Astrocyte of the cerebellum (primary cell): Measurements from ENCODE around the gene KSR1.

Experiments used
- DNase-seq: peaks from one replicate; pipeline ENCODE4 v3.0.0-alpha.2; 2011; ENCODE audit warnings: low read depth
- H3K4me3 ChIP-seq: 2 replicates; pipeline ENCODE4 v1.5.1; 2011; ENCODE audit warnings: mild to moderate bottlenecking, low read depth, low read length, moderate library complexity
- in situ Hi-C: cut with HindIII; loops from 2 replicates; pipeline ENCODE4 v1.10.0; 2017; ENCODE audit warnings: low sequenced_read_pairs
- TF ChIP-seq, protein P1 (sequence below): IDR thresholded peaks from 2 replicates; pipeline ENCODE4 v1.5.1; 2012; ENCODE audit warnings: low read length, low read depth, moderate library complexity, mild to moderate bottlenecking; ENCODE audit errors: missing control alignments

KSR1 gene

GRCh38 chr17:27512031-27512430, 55.8 kb downstream of the KSR1 start:
- TF ChIP-seq, protein P1, sequence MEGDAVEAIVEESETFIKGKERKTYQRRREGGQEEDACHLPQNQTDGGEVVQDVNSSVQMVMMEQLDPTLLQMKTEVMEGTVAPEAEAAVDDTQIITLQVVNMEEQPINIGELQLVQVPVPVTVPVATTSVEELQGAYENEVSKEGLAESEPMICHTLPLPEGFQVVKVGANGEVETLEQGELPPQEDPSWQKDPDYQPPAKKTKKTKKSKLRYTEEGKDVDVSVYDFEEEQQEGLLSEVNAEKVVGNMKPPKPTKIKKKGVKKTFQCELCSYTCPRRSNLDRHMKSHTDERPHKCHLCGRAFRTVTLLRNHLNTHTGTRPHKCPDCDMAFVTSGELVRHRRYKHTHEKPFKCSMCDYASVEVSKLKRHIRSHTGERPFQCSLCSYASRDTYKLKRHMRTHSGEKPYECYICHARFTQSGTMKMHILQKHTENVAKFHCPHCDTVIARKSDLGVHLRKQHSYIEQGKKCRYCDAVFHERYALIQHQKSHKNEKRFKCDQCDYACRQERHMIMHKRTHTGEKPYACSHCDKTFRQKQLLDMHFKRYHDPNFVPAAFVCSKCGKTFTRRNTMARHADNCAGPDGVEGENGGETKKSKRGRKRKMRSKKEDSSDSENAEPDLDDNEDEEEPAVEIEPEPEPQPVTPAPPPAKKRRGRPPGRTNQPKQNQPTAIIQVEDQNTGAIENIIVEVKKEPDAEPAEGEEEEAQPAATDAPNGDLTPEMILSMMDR: no peak
- DNase-seq: no peak
- no peak overlapping the region for H3K4me3 ChIP-seq
- in situ Hi-C loops: no loop called here

DNA sequence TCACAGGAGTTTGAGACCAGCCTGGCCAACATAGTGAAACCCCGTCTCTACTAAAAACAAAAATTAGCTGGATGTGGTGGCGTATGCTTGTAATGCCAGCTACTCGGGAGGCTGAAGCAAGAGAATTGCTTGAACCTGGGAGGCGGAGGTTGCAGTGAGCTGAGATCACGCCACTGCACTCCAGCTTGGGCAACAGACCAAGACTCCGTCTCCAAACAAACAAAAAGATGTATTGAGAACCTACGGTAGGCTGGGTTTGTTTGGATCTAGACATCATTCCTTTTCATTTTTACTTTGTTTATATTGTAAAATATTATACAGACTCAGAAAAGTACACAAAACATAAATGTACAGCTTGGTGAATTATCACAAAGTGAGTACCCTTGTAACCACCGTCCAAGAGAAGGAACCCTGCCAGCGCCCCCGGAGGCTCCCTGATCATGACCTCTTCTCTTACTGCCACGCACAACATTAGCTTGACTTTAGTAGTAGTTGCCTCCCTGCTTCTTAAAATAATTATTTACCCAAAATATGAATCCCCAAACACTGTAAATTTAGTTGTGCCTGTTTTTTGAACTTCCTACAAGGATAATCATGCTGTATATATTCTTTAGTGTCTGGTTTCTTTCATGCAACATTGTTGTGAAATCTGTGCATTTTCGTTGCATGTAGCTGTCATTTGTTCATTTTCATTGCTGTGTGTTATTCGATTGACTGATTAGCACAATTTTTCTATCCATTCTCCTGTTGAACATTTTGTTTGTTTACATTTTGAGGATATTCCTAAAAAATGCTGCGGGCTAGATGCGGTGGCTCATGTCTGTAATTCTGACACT, 56.5 kb downstream of the KSR1 start:
- DNase-seq: no peak
- in situ Hi-C loops: no loop called here
- TF ChIP-seq, protein P1: no peak
- no peak overlapping the region for H3K4me3 ChIP-seq

DNA sequence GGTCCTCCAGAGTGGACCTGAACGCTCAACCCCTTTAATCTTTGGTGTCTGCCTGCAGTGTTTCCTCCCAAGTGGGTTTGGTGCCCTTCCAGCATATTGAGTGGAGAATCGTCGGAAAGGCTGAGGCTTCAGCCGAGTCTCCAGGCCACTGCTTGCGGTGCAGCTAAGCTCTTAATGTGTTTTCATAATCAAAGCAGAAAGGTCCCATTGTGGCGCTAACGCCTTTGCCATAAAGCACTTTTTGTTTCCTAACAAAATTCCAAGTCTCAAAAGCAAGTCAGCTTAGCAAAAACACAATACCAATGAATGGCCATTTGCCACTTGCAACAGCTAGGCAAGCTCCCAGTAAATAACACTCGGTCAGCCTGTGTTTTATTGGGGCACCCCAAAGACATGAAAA, 57.6 kb downstream of the KSR1 start:
- H3K4me3 ChIP-seq: no peak overlapping the region
- no peak for DNase-seq
- TF ChIP-seq, protein P1: no peak
- in situ Hi-C loops: no loop called here

DNA sequence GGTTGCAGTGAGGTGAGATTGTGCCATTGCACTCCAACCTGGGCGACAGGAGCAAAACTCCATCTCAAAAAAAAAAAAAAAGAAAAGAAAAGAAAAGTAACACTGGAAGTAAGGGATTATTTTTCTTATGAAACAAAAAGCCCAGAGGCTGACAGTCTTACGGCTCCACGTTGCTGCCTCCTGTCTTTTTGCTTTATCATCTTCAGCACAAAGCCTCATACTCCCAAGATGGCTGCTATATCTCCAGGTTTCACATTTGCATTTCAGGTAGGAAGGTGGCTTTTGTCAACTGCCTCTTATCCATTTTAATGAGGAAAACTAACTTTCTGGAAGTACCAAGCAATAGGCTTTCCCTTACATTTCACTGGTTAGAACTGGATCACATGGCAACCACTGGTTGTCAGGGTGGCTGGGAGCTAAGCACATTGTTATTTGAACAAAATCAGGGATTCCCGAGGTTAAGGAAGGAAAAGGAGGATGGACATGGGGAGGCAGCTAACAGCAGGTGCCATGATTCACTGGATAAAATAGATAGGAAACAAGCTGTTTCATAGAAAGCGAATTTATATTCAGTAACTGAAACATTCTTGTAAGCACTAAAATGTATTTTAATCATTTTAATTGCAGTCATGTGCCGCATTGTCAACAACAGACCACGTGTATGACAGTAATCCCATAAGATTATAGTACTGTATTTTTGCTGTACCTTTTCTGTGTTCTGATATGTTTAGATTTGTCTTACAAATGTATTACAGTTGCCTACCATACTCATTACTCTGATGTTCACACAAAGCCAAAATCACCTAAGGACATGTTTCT, 58.6 kb downstream of the KSR1 start:
- H3K4me3 ChIP-seq: no peak overlapping the region
- TF ChIP-seq, protein P1: no peak
- DNase-seq: no peak
- in situ Hi-C loops: no loop called here

- DNase-seq: no peak
- no peak overlapping the region for H3K4me3 ChIP-seq
- in situ Hi-C loops: no loop called here
- TF ChIP-seq, protein P1: no peak
Observed at GRCh38 chr17:27518048-27518447, 61.8 kb downstream of the KSR1 start.

DNA sequence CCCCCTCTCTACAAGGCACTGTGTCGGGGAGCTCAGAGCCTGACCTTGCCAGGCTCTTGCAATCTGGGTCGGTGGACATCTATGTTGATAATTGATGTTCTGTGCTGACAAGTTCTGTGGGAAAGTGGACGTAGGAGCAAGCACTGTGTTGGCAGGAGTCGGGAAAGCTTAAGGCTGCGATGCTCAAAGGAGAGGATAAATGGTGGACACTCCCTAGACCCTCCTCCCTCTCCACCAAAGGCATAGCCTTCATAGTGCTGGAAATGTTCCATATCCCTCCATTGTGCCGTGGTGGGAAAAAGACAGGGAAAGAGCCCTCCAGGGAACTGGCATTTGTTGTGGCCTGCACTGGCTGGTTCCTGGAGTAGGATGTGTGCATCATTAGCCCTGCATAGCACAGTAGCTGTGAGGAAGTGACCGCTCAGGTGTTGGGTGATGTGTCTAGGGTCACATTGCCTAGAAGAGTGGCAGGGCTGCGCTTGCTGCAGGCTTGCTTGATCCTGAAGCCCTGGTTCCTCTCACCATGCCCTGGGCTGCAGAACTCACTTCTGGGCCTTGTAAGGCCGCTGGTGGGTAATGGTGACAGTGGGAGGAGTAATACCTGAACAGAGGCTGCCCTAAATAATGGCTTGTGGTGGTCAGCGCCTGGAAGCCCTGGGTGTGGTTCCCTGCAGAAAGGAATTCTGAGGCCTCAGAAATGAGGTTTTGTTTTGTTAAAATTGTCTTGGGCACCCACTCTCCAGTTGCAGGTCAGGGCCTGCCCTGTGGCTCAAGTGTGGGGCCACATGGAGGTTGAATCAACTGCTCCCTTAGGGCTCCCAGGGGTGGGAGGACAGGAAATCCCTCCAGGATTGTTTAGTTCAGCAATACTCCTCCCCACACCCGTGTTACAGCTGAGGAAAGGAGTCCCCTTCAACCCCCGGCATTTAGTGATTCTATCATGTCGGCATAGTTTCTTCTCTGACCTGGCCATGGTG, 62.6 kb downstream of the KSR1 start:
- no peak overlapping the region for H3K4me3 ChIP-seq
- TF ChIP-seq, protein P1: no peak
- in situ Hi-C loops: no loop called here
- no peak for DNase-seq
